Trophoblast cell (in vitro differentiated cells and primary cell): ENCODE measurements around the gene ATXN3L.
A peak's percentile ranks its signal among the peaks of the same experiment; 100 is the strongest.

Source experiments
- DNase-seq, 2 donors: peaks; one replicate each; pipeline ENCODE4 v3.0.0-alpha.2; 2016
- H2AFZ ChIP-seq: 2 replicates; pipeline ENCODE4 v1.6.1; 2013; ENCODE audit warnings: low read length, moderate library complexity, mild to moderate bottlenecking; ENCODE audit not compliant: insufficient read depth, poor library complexity
- H2AK5ac ChIP-seq: 2 replicates; pipeline ENCODE4 v1.6.1; 2013; ENCODE audit warnings: mild to moderate bottlenecking, low read length
- H2BK120ac ChIP-seq: 2 replicates; pipeline ENCODE4 v1.6.1; 2013; ENCODE audit warnings: low read length, mild to moderate bottlenecking, moderate library complexity; ENCODE audit not compliant: insufficient read depth, poor library complexity
- H2BK12ac ChIP-seq: 2 replicates; pipeline ENCODE4 v1.6.1; 2013; ENCODE audit warnings: mild to moderate bottlenecking, low read length, moderate library complexity
- H2BK5ac ChIP-seq: 2 replicates; pipeline ENCODE4 v1.6.1; 2013; ENCODE audit warnings: low read length, low read depth, moderate library complexity, mild to moderate bottlenecking; ENCODE audit not compliant: poor library complexity
- H3K14ac ChIP-seq: 2 replicates; pipeline ENCODE4 v1.6.1; 2013; ENCODE audit warnings: mild to moderate bottlenecking, low read length
- H3K18ac ChIP-seq: 2 replicates; pipeline ENCODE4 v1.6.1; 2013; ENCODE audit warnings: mild to moderate bottlenecking, low read length
- H3K23ac ChIP-seq: 2 replicates; pipeline ENCODE4 v1.6.1; 2013; ENCODE audit warnings: low read length
- H3K27ac ChIP-seq: 2 replicates; pipeline ENCODE4 v1.5.1; 2013; ENCODE audit warnings: low read depth, mild to moderate bottlenecking, inconsistent platforms, low read length, moderate library complexity
- H3K27me3 ChIP-seq: 2 replicates; pipeline ENCODE4 v1.6.1; 2013; ENCODE audit warnings: inconsistent platforms, mild to moderate bottlenecking, low read length, moderate library complexity; ENCODE audit not compliant: insufficient read depth
- H3K36me3 ChIP-seq, 2 experiments: 1 replicate in 1 of 2; 2 replicates in 1 of 2; pipeline ENCODE4 v1.6.1; 2013; ENCODE audit warnings: low read length in 2 of 2, mild to moderate bottlenecking in 2 of 2, moderate library complexity in 1 of 2; ENCODE audit not compliant: insufficient read depth in 2 of 2, control insufficient read depth in 1 of 2
- H3K4ac ChIP-seq: 2 replicates; pipeline ENCODE4 v1.6.1; 2013; ENCODE audit warnings: low read depth, mild to moderate bottlenecking, low read length, moderate library complexity
- H3K4me1 ChIP-seq, 2 experiments: 1 replicate in 1 of 2; 2 replicates in 1 of 2; pipeline ENCODE4 v1.6.1; 2013; ENCODE audit warnings: low read length in 2 of 2, mild to moderate bottlenecking in 2 of 2, moderate library complexity in 1 of 2; ENCODE audit not compliant: insufficient read depth in 2 of 2, control insufficient read depth in 1 of 2
- H3K4me2 ChIP-seq: 2 replicates; pipeline ENCODE4 v1.6.1; 2013; ENCODE audit warnings: inconsistent platforms, mild to moderate bottlenecking, low read length, moderate library complexity
- H3K4me3 ChIP-seq: 2 replicates; pipeline ENCODE4 v1.5.1; 2013; ENCODE audit warnings: mild to moderate bottlenecking, low read depth, low read length, inconsistent platforms
- H3K79me1 ChIP-seq: one replicate; pipeline ENCODE4 v1.6.1; 2013; ENCODE audit warnings: low read length
- H3K79me2 ChIP-seq: 2 replicates; pipeline ENCODE4 v1.6.1; 2013; ENCODE audit warnings: low read length, mild to moderate bottlenecking; ENCODE audit not compliant: control insufficient read depth, insufficient read depth, poor library complexity
- H3K9ac ChIP-seq: 2 replicates; pipeline ENCODE4 v1.6.1; 2013; ENCODE audit warnings: mild to moderate bottlenecking, low read length
- H3K9me3 ChIP-seq: 2 replicates; pipeline ENCODE4 v1.6.1; 2013; ENCODE audit warnings: low read depth, mild to moderate bottlenecking, control low read depth, inconsistent platforms, low read length; ENCODE audit not compliant: insufficient read depth
- H4K12ac ChIP-seq: 2 replicates; pipeline ENCODE4 v1.6.1; 2013; ENCODE audit warnings: low read depth, mild to moderate bottlenecking, low read length, moderate library complexity
- H4K8ac ChIP-seq: 2 replicates; pipeline ENCODE4 v1.6.1; 2013; ENCODE audit warnings: low read depth, mild to moderate bottlenecking, low read length, moderate library complexity
- H4K91ac ChIP-seq: one replicate; pipeline ENCODE4 v1.6.1; 2013; ENCODE audit warnings: low read depth, mild to moderate bottlenecking, low read length, moderate library complexity
- WGBS: extraction: QIAGEN DNeasy Blood & Tissue Kit; methylation state at CpG from one replicate; pipeline ENCODE4 v1.1.7; 2013; ENCODE audit warnings: missing lambda C conversion rate; ENCODE audit not compliant: insufficient read length, insufficient coverage; ENCODE audit errors: extremely low coverage; 5-methylcytosine and 5-hydroxymethylcytosine counted together

ATXN3L gene

DNA sequence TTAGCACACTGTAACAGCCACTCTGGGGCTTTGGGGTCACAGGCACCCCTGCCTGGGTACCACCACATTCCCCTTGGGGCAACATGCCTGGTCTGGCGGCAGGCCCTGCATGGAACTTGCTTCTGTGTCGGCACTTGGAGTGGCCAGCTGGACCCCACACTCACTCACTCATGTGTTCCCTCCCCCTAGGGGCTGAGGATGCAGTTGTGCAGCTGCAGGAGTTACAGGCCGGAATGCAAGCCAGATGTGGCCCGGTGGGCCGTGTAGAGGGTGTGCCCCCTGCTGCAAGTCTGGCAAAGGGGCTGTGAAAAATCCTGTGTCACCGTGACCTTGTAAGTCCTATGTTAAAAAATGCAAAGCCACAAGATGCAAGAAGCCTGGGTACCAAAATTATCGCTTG is 34.2 kb downstream of the ATXN3L start:
- no peak overlapping the region for H3K4me2 ChIP-seq
- no peak overlapping the region for H4K12ac ChIP-seq
- peak overlapping the region; percentile 80 for H4K91ac ChIP-seq
- no peaks in the 10 kb centered on the region for H3K27me3 ChIP-seq
- H3K79me2 ChIP-seq: no peaks in the 10 kb centered on the region
- H3K4me1 ChIP-seq: no peaks in the 10 kb centered on the region
- H3K9ac ChIP-seq: no peak overlapping the region
- peaks cover 3% of the 10 kb centered on the region for H3K9me3 ChIP-seq
- H3K14ac ChIP-seq: no peak overlapping the region
- H3K79me1 ChIP-seq: peaks cover 4% of the 10 kb centered on the region
- no peak overlapping the region for H2AFZ ChIP-seq
- H2BK5ac ChIP-seq: no peak overlapping the region
- DNase-seq: no peak
- WGBS: no CpG with 5 or more reads among the region's 7 CpGs
- H3K4ac ChIP-seq: no peak overlapping the region
- peak overlapping the region; percentile 30 for H2BK120ac ChIP-seq
- no peak overlapping the region for H3K27ac ChIP-seq
- H2AK5ac ChIP-seq: no peak overlapping the region
- H2BK12ac ChIP-seq: peak overlapping the region; percentile 69
- H3K4me3 ChIP-seq: no peak overlapping the region
- peak overlapping the region; percentile 17 for H3K18ac ChIP-seq
- H3K36me3 ChIP-seq: no peaks in the 10 kb centered on the region
- H4K8ac ChIP-seq: no peak overlapping the region
- H3K23ac ChIP-seq: no peak overlapping the region

- Histone ChIP-seq H2BK12ac (peak overlapping the region; percentile 69), H2BK5ac (no peak overlapping the region), H3K79me1 (peaks cover 4% of the 10 kb centered on the region), H4K91ac (peak overlapping the region; percentile 80), H3K27ac (no peak overlapping the region), H3K79me2 (no peaks in the 10 kb centered on the region), H3K27me3 (no peaks in the 10 kb centered on the region), H3K9me3 (peaks cover 3% of the 10 kb centered on the region), H3K23ac (no peak overlapping the region), H3K4ac (no peak overlapping the region), H2BK120ac (peak overlapping the region; percentile 30), H2AFZ (no peak overlapping the region), H3K36me3 (no peaks in the 10 kb centered on the region), H4K12ac (no peak overlapping the region), H2AK5ac (no peak overlapping the region), H3K4me1 (no peaks in the 10 kb centered on the region), H3K18ac (peak overlapping the region; percentile 17), H3K4me3 (no peak overlapping the region), H3K9ac (no peak overlapping the region), H3K14ac (no peak overlapping the region), H3K4me2 (no peak overlapping the region), H4K8ac (no peak overlapping the region)
- DNase-seq: peak in 1 of 2 donors; percentile 38
- whole genome bisulfite sequencing: no CpG with 5 or more reads among the region's 5 CpGs
These were observed 34.6 kb downstream of the ATXN3L start for GRCh38 chrX:13285229-13285628.

DNA sequence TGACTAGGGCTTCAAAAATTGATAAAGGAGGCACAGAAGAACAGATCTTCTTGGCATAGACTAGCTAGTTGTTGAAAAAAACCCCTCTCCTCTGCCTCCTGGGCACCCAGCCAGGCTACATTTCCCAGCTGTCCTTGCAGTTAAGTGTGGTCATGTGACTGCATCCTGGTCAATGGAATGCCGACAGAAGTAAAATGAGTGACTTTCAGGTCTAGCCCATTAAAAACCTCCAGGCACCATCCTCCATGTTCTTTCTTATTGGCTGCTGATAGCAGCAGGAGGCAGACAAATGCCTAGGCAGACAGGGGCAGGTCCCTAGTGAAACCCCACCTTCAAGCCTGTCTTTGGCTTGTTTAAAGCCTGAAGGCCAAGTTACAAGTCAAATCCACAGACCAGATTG is 35.3 kb downstream of the ATXN3L start:
- Histone ChIP-seq H3K23ac (no peak overlapping the region), H3K4ac (no peak overlapping the region), H3K9ac (no peak overlapping the region), H3K4me2 (no peak overlapping the region), H2BK5ac (no peak overlapping the region), H3K36me3 (no peaks in the 10 kb centered on the region), H3K4me1 (no peaks in the 10 kb centered on the region), H3K4me3 (no peak overlapping the region), H4K12ac (no peak overlapping the region), H3K14ac (no peak overlapping the region), H4K91ac (no peak overlapping the region), H3K18ac (no peak overlapping the region), H2AK5ac (no peak overlapping the region), H3K27me3 (no peaks in the 10 kb centered on the region), H2AFZ (no peak overlapping the region), H3K79me1 (peaks cover 4% of the 10 kb centered on the region), H3K27ac (no peak overlapping the region), H2BK120ac (no peak overlapping the region), H3K79me2 (no peaks in the 10 kb centered on the region), H2BK12ac (no peak overlapping the region), H3K9me3 (peaks cover 3% of the 10 kb centered on the region), H4K8ac (no peak overlapping the region)
- no peak for DNase-seq
- WGBS: no CpG with 5 or more reads among the region's 1 CpG

DNA sequence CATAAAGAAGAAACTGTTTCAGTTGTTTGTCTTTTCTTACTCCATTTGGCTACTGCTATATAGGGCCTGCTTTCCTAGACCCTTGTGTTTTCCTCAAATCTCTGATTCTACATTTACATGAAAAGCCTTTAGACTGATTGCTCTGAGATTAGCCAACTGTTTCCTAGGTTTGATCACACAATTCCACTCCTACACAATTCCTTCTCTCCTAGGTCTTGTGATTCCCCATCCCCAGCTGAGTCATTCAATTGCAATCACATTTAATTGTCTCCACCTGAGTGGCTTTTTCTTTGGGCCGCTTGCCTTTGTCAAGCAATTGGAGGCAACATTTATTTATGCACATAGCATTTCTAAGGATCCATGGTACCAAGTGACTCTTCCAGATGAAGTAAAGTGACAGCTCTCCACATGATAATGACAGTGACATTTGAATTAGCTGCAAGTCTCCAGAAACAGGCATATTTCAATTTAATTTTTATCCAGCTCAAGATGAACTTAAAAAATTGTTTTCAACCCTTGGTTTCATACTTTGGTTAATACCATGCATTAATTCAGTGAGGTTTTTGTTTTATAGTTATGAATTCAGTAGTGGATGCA is 35.8 kb downstream of the ATXN3L start:
- Histone ChIP-seq H3K23ac (no peak overlapping the region), H3K9me3 (peaks cover 3% of the 10 kb centered on the region), H2BK120ac (no peak overlapping the region), H3K4ac (no peak overlapping the region), H4K91ac (no peak overlapping the region), H3K18ac (no peak overlapping the region), H3K27me3 (no peaks in the 10 kb centered on the region), H4K12ac (no peak overlapping the region), H3K27ac (no peak overlapping the region), H2BK5ac (no peak overlapping the region), H3K4me2 (no peak overlapping the region), H3K14ac (no peak overlapping the region), H3K36me3 (no peaks in the 10 kb centered on the region), H2AFZ (no peak overlapping the region), H3K79me1 (peaks cover 4% of the 10 kb centered on the region), H3K4me3 (no peak overlapping the region), H2BK12ac (no peak overlapping the region), H2AK5ac (no peak overlapping the region), H3K9ac (no peak overlapping the region), H3K4me1 (no peaks in the 10 kb centered on the region), H3K79me2 (no peaks in the 10 kb centered on the region), H4K8ac (no peak overlapping the region)
- no peak for DNase-seq
- WGBS: no CpG with 5 or more reads among the region's 1 CpG
